ENCODE results near the gene CMTM2.
A peak's percentile ranks its signal among the peaks of the same experiment; 100 is the strongest.
"Not testable (repeated sequence)": the region's sequence is repeated elsewhere in the genome, so short reads cannot be mapped to it uniquely, and the experiment has no call there.

Gene CMTM2

DNA sequence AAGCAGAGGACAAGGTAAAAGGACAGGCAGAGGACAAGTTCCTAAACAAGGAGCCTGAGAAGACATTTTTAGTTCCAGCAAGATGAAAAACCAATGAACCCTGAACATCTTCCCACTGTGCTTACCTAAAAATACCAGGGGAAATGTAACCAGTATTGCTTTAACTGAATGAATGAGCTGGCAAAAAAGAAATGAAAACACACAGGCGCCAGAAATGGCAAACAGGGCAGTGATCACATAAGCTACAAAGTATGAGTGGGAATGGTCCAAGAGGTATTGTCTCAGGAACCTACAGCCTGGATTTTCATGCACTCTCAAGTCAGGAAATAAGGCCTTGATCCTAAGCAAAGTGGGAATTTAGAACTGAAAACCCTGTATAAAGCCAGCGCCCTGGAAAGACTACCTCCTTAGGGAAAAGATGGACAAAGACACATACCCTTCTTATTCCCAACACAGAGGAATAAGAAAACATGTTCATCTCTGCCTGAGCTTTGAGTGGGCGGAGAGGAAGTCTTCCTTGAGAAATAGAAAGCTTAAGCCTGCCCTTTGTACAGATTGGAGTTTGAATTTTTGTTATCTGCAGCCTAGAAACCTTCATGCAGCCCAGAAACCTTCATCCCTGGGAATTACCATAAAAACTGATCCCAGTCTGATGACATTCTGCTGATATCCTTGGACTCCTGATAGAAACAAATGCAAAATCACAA lies 2.1 kb downstream of the CMTM2 start:
- no peak for DNase-seq (ENCODE audit: low read depth)

DNA sequence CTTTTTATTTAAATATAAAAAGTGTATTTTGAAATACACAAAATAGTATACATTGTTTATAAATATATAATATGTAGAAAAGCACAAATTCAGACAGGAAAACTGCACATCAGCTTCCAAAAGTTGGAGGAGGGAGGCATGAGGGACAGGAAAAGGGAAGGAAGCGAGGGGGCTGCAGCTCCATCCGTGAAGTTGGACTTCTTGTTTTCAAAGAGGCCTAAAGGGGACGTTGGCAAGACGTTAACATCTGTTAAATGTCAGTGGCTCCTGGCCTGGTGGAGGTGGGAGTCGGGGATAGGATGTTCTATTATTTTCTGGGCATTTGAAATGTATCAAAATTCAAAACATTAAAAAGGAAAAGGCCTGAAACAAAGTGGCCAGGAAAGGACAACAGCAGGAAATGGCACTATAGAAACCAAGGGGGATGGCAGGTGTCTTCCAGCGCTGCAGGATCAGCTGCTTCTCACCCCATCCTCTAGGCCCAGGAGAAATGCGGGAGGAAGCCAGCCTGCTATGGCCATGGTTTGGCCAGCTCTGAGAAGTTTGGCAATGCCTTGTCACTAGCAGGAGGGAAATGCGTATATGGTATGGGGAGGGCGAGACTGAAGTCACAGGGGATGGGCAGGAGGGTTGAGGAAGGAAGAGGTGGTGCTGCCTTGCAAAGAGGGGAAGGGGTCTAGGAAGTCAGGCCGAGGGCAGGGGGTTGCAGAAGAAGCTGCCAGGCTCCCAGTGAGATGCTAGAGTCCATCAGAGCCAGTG lies 6.4 kb downstream of the CMTM2 start:
- DNase-seq (ENCODE audit: low read depth), result no peak

DNA sequence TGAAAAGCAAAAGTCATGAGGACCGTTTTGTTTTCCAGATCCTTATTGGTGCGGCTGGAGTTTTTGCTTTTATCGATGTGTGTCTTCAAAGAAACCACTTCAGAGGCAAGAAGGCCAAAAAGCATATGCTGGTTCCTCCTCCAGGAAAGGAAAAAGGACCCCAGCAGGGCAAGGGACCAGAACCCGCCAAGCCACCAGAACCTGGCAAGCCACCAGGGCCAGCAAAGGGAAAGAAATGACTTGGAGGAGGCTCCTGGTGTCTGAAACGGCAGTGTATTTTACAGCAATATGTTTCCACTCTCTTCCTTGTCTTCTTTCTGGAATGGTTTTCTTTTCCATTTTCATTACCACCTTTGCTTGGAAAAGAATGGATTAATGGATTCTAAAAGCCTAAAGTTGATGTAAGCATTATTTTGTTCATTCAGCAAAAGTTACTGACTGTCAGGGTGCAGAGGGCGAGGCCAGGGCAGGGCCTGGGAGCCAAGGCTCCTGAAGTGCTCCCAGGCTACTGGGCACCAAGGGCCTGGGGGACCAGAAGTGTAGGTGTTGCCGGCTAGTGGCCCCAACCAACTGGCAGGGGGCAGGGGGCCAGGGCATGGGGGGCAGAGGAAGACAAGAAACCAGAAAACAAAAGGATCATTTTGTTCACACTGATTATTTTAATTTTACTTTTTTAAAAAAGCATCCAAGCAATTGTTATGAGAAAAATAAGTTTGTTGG lies 8.8 kb downstream of the CMTM2 start:
- DNase-seq (ENCODE audit: low read depth), result no peak

DNA sequence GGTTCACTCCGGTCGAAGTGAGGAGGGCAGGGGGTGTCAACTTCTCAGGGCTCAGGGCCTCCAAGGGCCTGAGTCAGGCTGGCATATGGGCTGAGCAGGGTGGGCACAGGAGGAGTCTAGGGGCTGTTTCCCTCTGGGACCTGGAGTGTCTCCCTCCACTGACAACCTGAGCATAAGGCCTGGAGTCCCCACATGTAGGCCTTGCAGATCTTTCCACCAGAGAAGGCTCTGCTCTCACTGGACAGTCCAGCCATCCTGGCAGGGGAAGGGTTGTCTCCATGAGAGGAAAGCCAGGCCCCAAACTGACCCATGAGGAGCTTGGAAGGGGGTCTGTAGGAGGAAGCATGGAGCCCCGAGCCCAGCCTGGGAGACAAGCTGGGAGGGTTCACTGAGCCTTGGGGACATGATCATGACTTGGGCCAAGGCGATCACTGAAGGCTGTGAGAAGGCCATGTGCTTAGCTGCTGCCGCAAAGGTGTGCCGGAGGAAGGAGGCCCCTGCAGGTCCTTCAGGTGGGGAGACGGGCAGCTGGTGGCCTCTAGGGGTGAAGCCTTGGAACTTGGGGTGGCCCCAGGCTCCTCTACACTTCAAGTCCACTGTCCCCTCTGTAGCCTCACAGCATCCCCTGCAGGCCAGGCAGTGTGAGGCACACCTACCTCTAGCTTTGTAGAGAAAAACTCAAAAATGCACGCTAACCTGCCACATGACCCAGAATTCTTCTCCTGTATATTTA lies 9.9 kb downstream of the CMTM2 start:
- DNase-seq (ENCODE audit: low read depth), result peak; percentile 42

DNA sequence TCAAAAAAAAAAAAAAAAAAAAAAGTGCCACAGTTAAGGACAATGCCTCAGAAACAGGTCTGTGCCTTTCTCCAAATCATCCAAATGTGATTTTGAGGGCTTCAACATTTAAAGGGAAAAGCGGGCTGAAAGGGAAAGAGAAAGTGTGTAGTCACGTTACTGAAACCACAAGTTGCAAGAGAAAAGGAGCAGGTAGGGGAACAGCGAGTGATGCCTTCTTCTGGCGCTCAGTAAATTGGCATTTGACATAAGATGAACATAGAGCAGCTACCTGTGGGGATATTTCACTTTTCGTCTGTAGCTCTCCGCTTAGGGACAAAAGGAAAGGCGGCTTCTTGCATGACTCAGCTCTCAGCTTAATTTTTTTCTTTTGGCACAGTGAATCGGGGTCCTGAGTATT lies 11.1 kb downstream of the CMTM2 start:
- DNase-seq (ENCODE audit: low read depth), result peak; percentile 16

DNA sequence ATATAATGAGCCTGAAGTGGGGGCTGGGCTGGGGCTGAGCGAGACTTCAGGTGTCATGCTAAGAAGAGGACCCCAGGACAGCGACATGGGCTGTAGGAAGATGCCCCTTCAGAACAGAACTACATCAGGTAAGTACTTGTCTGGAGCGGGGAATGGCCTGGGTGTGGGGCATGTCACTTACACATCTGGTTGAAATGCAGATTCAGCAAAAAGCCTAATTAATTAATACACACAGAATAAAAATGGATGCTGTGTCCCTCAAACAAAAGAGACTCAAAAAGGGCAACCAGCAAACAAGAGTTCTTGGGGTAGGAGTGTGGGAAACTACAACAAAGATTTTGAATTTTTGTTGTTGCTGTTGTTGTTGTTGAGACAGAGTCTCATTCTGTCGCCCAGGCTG lies 11.8 kb downstream of the CMTM2 start:
- no peak for DNase-seq (ENCODE audit: low read depth)

DNA sequence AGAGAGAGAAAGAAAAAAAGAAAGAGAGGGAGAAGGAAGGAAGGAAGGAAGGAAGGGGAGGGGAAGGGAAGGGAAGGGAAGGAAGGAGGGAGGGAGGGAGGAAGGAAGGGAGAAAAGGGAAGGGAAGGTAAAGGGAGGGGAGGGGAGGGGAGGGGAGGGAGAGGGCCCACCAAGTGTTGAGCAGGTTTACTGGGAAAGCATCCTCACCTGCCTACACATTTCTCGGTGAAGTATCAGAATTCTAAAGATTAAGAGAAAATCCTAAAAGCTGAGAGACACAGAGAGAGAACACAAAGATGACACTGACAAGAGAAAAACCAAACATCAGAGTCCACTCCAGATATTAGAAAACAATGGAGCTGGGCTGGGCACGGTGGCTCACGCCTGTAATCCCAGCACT lies 13.0 kb downstream of the CMTM2 start:
- DNase-seq (ENCODE audit: low read depth), result no peak

DNA sequence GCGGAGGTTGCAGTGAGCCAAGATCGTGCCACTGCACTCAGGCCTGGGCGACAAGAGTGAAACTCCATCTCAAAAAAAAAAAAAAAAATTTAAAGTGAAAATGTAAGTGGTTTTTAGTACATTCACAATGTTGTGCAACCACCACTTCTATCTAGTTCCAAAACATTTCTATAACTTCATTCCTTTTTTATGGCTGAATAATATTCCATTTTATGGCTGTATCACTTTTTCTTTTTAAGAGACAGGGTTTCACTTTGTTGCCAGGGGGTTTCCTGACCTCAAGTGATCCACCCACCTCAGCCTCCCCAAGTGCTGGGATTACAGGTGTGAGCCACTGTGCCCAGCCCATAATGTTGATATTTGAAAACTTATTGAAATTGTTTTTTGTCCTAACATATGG lies 13.6 kb downstream of the CMTM2 start:
- DNase-seq (ENCODE audit: low read depth), result no peak

DNA sequence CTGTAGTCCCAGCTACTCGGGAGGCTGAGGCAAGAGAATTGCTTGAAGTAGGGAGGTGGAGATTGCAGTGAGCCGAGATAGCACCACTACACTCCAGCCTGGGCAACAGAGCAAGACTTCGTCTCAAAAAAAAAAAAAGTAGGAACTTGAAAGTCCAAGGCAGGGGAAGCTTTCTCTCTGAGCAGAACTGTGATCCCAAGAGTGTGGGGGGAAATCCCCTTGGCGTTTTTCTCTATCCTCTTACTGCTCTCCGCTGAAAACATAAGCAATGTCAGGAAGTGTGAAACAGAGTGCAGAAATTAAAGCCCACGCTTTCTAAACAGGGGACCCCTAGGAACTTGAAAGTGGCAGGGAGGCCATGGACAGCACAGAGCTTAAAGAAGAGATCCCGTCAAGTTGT lies 15.5 kb downstream of the CMTM2 start:
- no peak for DNase-seq (ENCODE audit: low read depth)

DNA sequence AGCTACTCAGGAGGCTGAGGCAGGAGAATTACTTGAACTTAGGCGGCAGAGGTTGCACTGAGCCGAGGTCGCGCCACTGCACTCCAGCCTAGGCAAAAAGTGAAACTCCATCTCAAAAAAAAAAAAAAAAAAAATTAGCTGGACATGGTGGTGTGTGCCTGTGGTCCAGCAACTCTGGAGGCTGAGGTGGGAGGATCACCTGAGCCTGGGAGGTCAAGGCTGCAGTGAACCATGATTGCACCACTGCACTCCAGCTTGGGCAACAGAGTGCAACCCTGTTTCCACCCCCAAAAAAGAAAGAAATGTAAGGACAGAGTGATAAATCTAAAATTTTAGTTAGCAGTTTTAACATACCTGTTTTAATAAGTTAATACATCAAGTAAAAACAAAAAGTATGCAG lies 17.3 kb downstream of the CMTM2 start:
- not testable (repeated sequence) for DNase-seq (ENCODE audit: low read depth)

DNA sequence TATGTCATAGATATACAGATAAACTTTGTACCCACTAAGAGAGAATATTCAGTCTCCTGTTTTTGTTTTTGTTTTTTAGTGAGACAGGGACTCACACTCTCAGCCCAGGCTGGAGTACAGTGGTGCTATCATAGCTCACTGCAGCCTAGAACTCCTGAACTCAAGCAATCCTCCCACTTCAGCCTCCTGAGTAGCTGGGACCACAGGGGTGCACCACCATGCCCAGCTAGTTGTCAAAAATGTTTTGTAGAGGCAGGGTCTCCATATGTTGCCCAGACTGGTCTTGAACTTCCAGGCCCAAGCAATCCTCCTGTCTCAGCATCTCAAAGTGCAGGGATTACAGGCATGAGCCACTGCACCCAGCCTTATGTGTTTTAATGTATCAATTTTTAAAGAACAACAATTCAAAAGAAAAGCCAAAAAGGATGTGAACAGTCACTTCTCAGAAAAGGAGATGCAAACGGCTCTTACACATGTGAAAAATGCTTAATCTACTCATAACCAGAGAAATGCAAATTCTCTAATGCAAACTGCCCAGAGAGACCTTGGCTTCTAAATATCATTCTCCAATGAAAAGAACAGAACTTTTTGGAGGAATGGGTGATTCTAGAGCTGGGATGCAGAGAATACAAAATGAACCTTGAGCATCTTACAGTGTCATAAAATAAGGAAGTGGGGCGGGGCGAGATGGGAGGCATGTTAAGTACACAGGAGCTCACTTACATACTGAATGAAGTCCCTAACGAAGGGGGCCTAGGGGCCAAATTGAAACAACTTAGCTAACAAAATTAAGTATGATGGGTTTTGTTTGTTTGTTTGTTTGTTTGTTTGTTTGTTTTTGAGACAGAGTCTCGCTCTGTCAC lies 18.0 kb downstream of the CMTM2 start:
- no peak for DNase-seq (ENCODE audit: low read depth)

DNA sequence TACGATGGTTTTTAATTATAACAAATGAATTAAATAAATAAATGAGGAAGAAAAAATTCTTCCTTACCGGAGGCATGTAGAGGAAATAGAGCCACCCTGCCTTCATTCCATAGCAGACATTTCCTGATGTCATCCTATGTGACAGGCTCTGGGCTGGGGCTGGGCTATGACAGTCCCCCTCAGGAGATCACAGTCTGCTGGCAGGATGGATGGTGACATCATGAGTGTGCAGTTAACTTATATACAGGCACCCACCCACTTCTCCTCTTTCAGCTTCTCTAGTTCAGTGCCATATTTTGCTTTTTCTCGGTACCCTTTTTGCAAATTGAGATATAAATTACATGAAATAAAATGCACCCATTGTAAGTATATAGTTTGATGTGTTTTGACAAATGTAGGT lies 18.8 kb downstream of the CMTM2 start:
- no peak for DNase-seq (ENCODE audit: low read depth)

DNA sequence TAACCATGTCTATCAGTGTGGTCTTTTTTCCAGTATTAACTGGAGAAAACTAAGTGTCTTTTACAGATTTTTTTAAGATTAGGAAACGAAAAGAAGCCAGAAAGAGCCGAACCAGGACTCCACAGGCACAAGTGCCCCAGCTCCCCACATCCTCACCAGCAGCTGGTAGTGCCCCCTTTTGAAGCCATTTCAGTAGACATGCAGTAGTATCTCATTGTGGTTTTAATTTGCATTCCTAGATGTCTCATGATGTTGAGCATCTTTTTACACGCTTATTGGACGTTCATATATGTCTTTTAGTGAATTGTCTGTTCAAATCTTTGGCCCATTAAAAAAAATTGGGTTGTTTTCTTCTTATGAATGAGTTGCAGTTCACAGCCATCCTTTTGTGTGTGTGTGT lies 20.5 kb downstream of the CMTM2 start:
- no peak for DNase-seq (ENCODE audit: low read depth)

DNA sequence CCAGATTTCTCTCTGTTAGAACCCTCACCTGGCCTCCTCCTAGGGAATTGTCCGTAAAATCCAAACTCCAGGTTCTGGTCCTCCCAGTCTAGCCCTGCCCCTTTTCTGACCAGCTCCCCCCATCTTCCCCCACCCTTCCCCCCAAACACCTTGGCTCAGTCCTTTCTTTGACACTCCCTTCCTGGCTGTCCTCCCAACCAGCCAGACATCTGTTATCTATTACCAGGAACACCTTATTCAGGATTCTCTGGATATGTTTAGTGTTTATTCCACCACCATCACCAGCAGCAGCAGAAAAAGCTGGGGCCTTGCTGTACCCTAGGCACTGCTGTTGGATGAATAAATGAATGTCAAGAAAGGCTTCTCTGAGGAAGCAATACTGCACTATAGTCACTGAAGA lies 21.2 kb downstream of the CMTM2 start:
- DNase-seq (ENCODE audit: low read depth), result no peak

DNA sequence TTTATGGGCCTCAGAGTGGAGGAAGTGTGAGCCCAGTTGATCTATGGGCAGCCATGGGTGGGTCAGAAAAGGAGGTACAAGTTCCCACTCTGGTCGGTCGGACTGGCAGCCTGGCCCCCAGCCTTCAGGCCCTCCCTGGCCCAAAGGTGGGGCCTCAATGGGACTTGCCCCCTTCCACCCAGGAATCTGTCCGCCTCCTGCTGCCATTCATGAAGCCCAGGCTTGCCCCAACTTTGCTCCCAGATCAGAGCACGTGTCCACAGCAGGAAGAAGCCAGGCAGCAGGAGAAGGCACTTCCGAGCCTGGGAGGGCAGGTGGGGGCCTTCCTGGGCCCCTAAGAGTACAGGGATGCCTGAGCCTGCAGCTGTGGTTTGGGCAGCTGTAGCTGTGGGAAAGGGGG lies 22.2 kb downstream of the CMTM2 start:
- DNase-seq (ENCODE audit: low read depth), result no peak

DNA sequence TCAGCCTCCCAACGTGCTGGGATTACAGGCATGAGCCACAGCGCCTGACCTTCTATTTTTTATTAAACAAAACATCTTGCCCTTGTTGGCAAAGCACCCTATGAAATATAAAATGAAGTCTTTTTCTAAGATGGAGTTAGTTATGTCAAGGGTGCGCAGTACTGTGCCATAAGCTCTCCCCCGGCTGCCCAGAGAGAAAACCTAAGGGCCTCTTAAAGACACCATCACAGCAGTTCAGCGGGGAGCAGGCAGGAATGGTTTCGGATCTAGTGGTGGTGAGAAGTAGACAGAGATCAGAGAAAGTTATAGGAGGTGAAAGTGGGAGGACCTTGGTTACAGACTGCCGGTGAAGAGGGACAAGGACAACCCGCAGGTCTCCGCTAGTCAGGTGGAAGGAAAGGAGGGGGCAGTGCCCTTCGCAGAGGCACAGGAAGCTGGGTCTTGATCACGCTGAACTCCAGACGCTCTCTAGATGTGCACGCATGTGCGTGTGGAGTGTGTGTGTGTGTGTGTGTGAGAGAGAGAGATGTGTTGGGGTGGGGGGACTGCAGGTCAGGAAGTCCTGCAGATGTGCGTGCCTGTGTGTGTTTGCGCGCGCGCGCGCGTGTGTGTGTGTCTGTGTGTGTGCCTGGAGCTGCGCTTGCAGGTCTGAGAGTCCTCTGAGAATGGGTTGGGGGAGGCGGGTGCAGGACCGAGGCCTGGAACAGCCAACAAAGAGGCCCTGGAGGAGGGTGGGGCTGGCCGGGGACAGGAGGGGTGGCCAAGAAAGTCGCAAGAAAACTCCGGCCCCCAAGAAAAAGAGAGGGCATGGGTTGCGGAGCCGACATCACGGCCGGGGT lies 24.5 kb downstream of the CMTM2 start:
- DNase-seq (ENCODE audit: low read depth), result peak; percentile 55

DNA sequence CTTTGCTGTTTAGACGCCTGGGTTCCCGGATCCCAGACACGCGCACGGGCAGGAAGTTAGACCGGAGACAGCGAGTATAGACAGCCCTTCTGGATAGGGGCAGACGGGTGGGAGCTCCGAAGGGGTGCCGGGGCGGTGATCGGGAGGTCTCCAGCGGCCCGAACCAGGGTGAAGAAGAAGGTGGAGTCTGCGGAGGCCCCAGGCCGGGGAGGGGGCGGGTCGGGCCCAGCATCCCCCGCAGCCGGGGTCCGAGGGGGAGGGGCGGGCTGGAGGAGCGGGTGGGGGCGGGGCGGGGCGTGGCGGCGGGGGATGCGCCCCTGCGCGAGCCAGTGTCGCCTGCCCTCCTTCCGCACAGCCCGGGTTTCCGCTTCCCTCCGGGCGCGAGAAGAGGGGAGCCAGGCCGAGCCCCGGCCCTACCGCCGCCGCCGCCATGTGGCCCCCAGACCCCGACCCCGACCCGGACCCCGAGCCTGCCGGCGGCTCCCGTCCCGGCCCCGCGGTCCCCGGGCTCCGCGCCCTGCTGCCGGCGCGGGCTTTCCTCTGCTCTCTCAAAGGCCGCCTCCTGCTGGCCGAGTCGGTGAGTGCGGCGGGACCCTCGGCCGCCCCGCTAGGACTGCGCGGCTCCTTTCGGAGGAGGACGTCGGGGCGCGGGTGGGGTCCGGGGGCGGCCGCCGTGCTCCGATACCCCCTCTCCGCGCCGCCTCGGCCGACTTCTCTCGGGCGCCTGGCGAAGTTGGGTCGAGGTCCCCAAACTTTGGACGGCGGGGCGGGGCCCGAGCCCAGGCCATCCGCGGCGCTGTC lies 25.3 kb downstream of the CMTM2 start, which contains the start of gene CMTM3:
Gene CMTM3 (plus strand): TSS at position 329 of the 801 bp plus-strand sequence. CDS start 102 bp downstream, at position 431.
- peak; percentile 58 for DNase-seq (ENCODE audit: low read depth)

DNA sequence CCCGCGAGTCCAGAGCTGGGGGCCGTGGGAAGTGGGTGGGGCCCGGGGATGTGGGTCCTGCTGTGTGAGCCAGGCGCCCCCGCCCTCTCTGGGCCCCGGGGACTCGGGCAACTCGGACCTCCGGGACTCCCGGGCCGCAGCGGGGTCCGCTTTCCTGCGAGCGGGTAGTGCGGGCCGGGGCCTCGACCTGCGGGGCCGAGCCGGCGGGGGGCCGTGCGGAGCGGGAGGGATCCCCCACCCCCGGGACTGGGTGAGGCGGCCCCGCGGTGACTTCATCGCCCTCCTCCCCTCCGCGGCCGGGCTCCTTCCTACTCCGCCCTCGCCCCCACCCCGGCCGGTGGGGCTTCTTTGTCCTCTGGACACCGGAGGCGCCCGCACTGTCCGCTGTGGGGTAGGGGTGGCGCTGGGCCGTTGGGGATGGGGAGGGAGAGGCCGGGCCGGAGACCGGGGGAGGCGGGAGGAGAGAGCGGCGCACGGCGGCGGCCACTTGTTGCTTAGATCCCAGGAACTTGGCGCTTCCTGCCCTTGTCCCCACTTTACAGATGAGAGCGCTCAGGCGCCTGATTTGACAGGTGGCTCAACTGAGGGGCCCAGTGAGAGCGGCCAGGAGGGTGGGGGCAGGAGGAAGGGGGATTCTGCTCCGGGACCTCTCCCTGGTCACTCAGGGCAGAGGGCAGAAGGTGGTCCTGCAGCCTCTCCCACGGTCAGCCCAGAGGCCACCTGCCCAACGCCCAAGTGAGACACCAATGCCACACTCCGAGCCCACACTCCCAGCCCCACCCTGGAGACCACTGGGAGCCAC lies 26.1 kb downstream of the CMTM2 start:
- peak; percentile 26 for DNase-seq (ENCODE audit: low read depth)
